ENCODE data around the gene PREX1. TPM values are rescaled to one million over a fixed set of nuclear protein-coding genes. Genes with fewer than 3 reads are reported as not detected.

Gene PREX1
- total RNA-seq, 1 experiment from 2014 or later: 34.3 TPM

GRCh38 chr20:48807051-48807450 is 20.7 kb downstream of the PREX1 start:
- Histone ChIP-seq H3K9me3 (replicated peaks) (peaks cover 6% of the 10 kb centered on the region), H3K27me3 (replicated peaks) (no peaks in the 10 kb centered on the region), H3K27ac (no peak overlapping the region), H3K4me1 (replicated peaks) (no peaks in the 10 kb centered on the region), H3K36me3 (no peaks in the 10 kb centered on the region), H3K4me3 (no peak overlapping the region)
- DNase-seq (ENCODE audit: low read depth in 1 of 2, low spot score in 2 of 2): no peak

GRCh38 chr20:48805716-48806115 is 22.1 kb downstream of the PREX1 start:
- Histone ChIP-seq H3K36me3 (no peaks in the 10 kb centered on the region), H3K4me3 (no peak overlapping the region), H3K27ac (no peak overlapping the region), H3K9me3 (replicated peaks) (peaks cover 6% of the 10 kb centered on the region), H3K4me1 (replicated peaks) (no peaks in the 10 kb centered on the region), H3K27me3 (replicated peaks) (no peaks in the 10 kb centered on the region)
- no peak for DNase-seq (ENCODE audit: low read depth in 1 of 2, low spot score in 2 of 2)

DNA sequence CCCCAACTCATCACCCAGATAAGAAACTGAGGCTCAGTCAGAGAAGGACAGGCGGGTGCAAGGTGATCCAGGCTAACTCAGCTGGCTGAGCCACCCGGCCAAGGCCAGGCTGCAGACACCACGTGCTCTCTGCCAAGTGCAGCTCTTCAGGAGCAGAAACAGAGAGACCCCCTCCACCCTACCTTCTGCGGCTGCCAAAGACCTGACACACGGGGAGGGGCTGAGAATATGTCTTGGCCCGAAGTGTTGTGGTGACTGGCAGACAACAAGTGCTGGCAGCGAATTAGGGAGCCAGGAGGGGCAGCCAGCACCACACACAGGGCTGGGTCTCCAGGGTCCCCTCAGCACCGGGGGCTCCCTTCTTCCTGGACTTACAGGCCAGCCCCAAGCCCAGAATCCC is 22.5 kb downstream of the PREX1 start:
- Histone ChIP-seq H3K9me3 (replicated peaks) (peaks cover 6% of the 10 kb centered on the region), H3K36me3 (no peaks in the 10 kb centered on the region), H3K4me1 (replicated peaks) (no peaks in the 10 kb centered on the region), H3K27ac (no peak overlapping the region), H3K4me3 (no peak overlapping the region), H3K27me3 (replicated peaks) (no peaks in the 10 kb centered on the region)
- DNase-seq (ENCODE audit: low read depth in 1 of 2, low spot score in 2 of 2): no peak

- H3K4me1 ChIP-seq (replicated peaks): no peaks in the 10 kb centered on the region
- H3K9me3 ChIP-seq (replicated peaks): peaks cover 6% of the 10 kb centered on the region
- no peak overlapping the region for H3K4me3 ChIP-seq
- no peaks in the 10 kb centered on the region for H3K36me3 ChIP-seq
- no peaks in the 10 kb centered on the region for H3K27me3 ChIP-seq (replicated peaks)
- no peak for DNase-seq (ENCODE audit: low read depth in 1 of 2, low spot score in 2 of 2)
- no peak overlapping the region for H3K27ac ChIP-seq
These were observed 23.4 kb downstream of the PREX1 start for GRCh38 chr20:48804300-48804980.

DNA sequence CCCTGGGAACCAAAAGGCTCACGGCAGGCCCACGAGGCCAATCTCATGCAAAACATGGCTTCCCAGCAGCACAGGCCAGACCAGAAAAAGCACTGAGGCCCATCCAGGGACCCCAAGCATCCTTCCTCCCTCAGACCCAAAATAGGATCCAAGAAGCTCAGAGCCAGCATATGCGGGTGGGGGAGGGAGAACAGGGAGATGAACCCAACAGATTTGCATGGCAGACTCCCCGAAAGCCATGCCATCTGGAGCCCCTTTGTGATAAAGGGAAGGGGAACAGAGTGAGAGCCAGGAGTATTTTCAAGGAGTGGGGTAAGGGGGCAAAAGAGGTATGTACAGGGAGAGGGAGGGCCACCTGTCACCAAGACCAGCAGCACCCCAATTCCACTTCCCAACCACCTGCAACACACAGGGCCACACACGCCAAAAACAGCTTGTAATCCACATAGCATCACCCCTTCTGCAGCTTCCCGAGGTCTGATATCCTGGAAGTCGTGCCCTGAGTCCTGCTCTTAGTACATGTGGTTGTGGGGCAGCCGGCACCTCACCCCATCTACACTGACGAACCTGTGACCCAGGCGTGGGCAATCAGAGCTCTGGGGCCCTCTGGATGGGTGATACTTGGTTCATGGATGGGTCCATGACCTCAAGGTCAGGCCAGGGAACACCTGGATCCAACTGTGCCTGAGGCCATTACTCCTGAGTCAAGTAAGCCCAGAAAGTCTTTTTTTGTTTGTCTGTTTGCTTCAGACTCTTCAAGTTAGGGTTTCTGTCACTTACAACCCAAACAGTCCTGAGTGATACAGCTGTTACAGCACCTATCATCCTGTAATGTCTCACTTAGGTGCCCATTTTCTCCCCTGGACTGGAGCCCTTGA is 24.4 kb downstream of the PREX1 start:
- Histone ChIP-seq H3K36me3 (no peaks in the 10 kb centered on the region), H3K4me3 (no peak overlapping the region), H3K9me3 (replicated peaks) (peaks cover 6% of the 10 kb centered on the region), H3K27ac (no peak overlapping the region), H3K27me3 (replicated peaks) (no peaks in the 10 kb centered on the region), H3K4me1 (replicated peaks) (no peaks in the 10 kb centered on the region)
- no peak for DNase-seq (ENCODE audit: low read depth in 1 of 2, low spot score in 2 of 2)

DNA sequence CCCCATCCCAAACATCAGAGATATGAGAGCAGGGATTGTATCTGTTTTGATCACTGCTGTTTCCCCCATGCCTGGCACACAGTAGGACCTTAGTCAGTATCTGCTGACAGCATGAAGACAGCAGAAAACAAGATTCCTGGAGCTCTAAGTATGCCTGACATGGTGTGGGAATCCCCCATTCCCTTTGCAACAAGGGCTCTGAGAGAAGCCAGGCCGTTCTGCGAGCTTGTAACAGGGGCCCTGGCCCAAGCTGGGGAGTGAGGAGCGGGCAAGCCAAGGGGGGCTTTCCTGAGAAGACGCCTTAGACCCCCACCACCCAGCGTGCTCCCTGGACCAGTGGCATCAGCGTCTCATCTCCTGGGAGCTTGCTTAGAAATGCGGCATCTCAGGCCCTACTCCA is 25.2 kb downstream of the PREX1 start:
- no peak for DNase-seq (ENCODE audit: low read depth in 1 of 2, low spot score in 2 of 2)
- Histone ChIP-seq H3K4me1 (replicated peaks) (no peaks in the 10 kb centered on the region), H3K36me3 (no peaks in the 10 kb centered on the region), H3K27ac (no peak overlapping the region), H3K4me3 (no peak overlapping the region), H3K27me3 (replicated peaks) (no peaks in the 10 kb centered on the region), H3K9me3 (replicated peaks) (peaks cover 5% of the 10 kb centered on the region)

DNA sequence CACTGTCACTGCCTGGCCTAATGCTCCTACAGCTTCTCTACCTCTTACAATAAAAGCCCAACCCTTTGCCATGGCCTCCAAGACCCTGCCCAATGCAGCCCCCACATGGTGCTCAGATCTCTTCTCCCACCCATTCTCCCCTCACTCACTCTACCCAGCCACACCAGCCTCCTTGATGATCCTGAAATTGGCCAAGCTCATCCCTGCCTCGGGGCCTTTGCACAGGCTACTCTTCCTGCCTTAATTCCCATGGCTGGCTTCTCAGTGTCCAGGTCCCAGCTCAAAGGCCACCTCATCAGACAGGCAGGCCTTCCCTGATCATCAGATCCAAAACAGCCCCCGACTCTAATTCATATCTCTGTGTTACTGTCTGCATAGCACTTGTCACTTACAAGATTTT is 25.6 kb downstream of the PREX1 start:
- Histone ChIP-seq H3K27me3 (replicated peaks) (no peaks in the 10 kb centered on the region), H3K4me1 (replicated peaks) (no peaks in the 10 kb centered on the region), H3K27ac (no peak overlapping the region), H3K36me3 (no peaks in the 10 kb centered on the region), H3K4me3 (no peak overlapping the region), H3K9me3 (replicated peaks) (peaks cover under 1% of the 10 kb centered on the region)
- DNase-seq (ENCODE audit: low read depth in 1 of 2, low spot score in 2 of 2): no peak

GRCh38 chr20:48801197-48801596 is 26.6 kb downstream of the PREX1 start:
- DNase-seq (ENCODE audit: low read depth in 1 of 2, low spot score in 2 of 2): no peak
- no peaks in the 10 kb centered on the region for H3K4me1 ChIP-seq (replicated peaks)
- H3K4me3 ChIP-seq: no peak overlapping the region
- no peaks in the 10 kb centered on the region for H3K27me3 ChIP-seq (replicated peaks)
- H3K36me3 ChIP-seq: no peaks in the 10 kb centered on the region
- H3K27ac ChIP-seq: no peak overlapping the region
- no peaks in the 10 kb centered on the region for H3K9me3 ChIP-seq (replicated peaks)

DNA sequence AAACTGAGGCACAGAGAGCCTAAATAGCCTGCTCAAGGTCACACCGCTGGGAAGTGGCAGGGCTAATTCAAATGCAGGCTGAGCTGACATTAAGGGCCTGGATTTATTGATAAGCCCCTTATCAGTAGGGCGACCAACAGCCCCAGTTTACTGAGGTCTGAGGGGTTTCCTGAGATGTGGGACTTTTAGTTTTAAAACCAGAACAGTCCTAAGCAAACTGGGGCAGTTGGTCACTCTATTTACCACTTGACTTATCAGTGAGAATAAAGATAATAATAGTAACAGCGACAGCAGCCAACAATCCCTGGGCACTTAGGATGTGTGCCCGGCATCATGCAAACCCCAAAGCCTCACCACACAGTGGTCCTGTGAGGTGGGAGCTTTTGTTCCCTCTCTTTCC is 27.6 kb downstream of the PREX1 start:
- no peaks in the 10 kb centered on the region for H3K4me1 ChIP-seq (replicated peaks)
- no peaks in the 10 kb centered on the region for H3K27me3 ChIP-seq (replicated peaks)
- H3K9me3 ChIP-seq (replicated peaks): no peaks in the 10 kb centered on the region
- H3K4me3 ChIP-seq: no peak overlapping the region
- no peak for DNase-seq (ENCODE audit: low read depth in 1 of 2, low spot score in 2 of 2)
- H3K36me3 ChIP-seq: no peaks in the 10 kb centered on the region
- H3K27ac ChIP-seq: no peak overlapping the region

- Histone ChIP-seq H3K36me3 (no peaks in the 10 kb centered on the region), H3K4me1 (replicated peaks) (no peaks in the 10 kb centered on the region), H3K27me3 (replicated peaks) (no peaks in the 10 kb centered on the region), H3K4me3 (no peak overlapping the region), H3K9me3 (replicated peaks) (no peaks in the 10 kb centered on the region), H3K27ac (no peak overlapping the region)
- DNase-seq (ENCODE audit: low read depth in 1 of 2, low spot score in 2 of 2): no peak
These were observed 28.3 kb downstream of the PREX1 start for GRCh38 chr20:48799328-48800105.

- Histone ChIP-seq H3K4me1 (replicated peaks) (no peaks in the 10 kb centered on the region), H3K4me3 (no peak overlapping the region), H3K36me3 (no peaks in the 10 kb centered on the region), H3K27me3 (replicated peaks) (no peaks in the 10 kb centered on the region), H3K27ac (no peak overlapping the region), H3K9me3 (replicated peaks) (no peaks in the 10 kb centered on the region)
- no peak for DNase-seq (ENCODE audit: low read depth in 1 of 2, low spot score in 2 of 2)
These were observed 29.7 kb downstream of the PREX1 start for GRCh38 chr20:48797850-48798747.

- Histone ChIP-seq H3K4me1 (replicated peaks) (no peaks in the 10 kb centered on the region), H3K4me3 (no peak overlapping the region), H3K27ac (no peak overlapping the region), H3K27me3 (replicated peaks) (no peaks in the 10 kb centered on the region), H3K36me3 (no peaks in the 10 kb centered on the region), H3K9me3 (replicated peaks) (no peaks in the 10 kb centered on the region)
- no peak for DNase-seq (ENCODE audit: low read depth in 1 of 2, low spot score in 2 of 2)
These were observed 30.4 kb downstream of the PREX1 start for GRCh38 chr20:48797275-48797825.

DNA sequence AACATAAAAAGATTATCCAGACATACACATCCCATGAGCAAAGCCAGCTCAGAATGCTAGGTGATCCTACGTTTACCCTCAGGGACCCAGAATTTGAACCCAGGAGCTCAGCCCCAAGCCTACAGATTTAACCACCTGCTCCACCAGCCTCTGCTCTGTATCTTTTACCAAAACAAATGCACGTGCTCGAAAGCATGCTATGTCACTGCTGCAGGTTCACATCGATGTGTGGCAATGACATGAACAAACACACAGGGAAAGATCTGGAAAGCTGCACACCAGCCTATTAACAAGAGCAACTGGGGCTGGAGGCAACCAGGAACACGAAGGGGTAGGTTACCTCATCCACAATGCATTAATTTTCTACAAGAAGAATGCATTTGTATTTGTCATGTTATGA is 32.1 kb downstream of the PREX1 start:
- Histone ChIP-seq H3K27me3 (replicated peaks) (no peaks in the 10 kb centered on the region), H3K4me3 (no peak overlapping the region), H3K4me1 (replicated peaks) (peaks cover 11% of the 10 kb centered on the region), H3K9me3 (replicated peaks) (no peaks in the 10 kb centered on the region), H3K36me3 (peaks cover 3% of the 10 kb centered on the region; the same call in 1 of the 2 replicates), H3K27ac (no peak overlapping the region)
- DNase-seq (ENCODE audit: low read depth in 1 of 2, low spot score in 2 of 2): no peak

Data from SJSA1 (cell line).